Hepatocyte (in vitro differentiated cells): ENCODE data around the gene DGCR6L. TPM values are rescaled to one million over a fixed set of nuclear protein-coding genes. Genes with fewer than 3 reads are reported as not detected.
"Not testable (repeated sequence)": the region's sequence is repeated elsewhere in the genome, so short reads cannot be mapped to it uniquely, and the experiment has no call there.

ENCODE experiments used
- DNase-seq: peaks from one replicate; pipeline ENCODE4 v3.0.0-alpha.2; 2016; ENCODE audit warnings: low spot score
- H2AFZ ChIP-seq: fragments of 200-600 bp; sonication (generic); 2 replicates; pipeline ENCODE4 v1.6.0; 2016; ENCODE audit warnings: antibody characterized with exemption, mild to moderate bottlenecking
- H3K27ac ChIP-seq: fragments of 200-600 bp; sonication (generic); 2 replicates; pipeline ENCODE4 v1.5.1; 2016; ENCODE audit warnings: mild to moderate bottlenecking
- H3K27me3 ChIP-seq: fragments of 200-600 bp; sonication (generic); 2 replicates; pipeline ENCODE4 v1.6.1; 2016
- H3K36me3 ChIP-seq: fragments of 200-600 bp; sonication (generic); replicated peaks from 2 replicates; pipeline ENCODE4 v1.5.1; 2016; ENCODE audit warnings: low read depth; ENCODE audit not compliant: insufficient read depth
- H3K4me1 ChIP-seq: fragments of 200-600 bp; sonication (generic); 2 replicates; pipeline ENCODE4 v1.5.1; 2016; ENCODE audit warnings: mild to moderate bottlenecking, moderate library complexity; ENCODE audit not compliant: insufficient read depth
- H3K4me2 ChIP-seq: fragments of 200-600 bp; sonication (generic); 2 replicates; pipeline ENCODE4 v1.6.0; 2016
- H3K4me3 ChIP-seq: fragments of 200-600 bp; sonication (generic); 2 replicates; pipeline ENCODE4 v1.5.1; 2016; ENCODE audit warnings: mild to moderate bottlenecking
- H3K79me2 ChIP-seq: fragments of 200-600 bp; sonication (generic); 2 replicates; pipeline ENCODE4 v1.6.0; 2017; ENCODE audit warnings: mild to moderate bottlenecking
- H3K9me2 ChIP-seq: fragments of 200-600 bp; sonication (generic); replicated peaks from 2 replicates; pipeline ENCODE4 v1.6.0; 2017; ENCODE audit warnings: mild to moderate bottlenecking; ENCODE audit not compliant: insufficient read depth
- H3K9me3 ChIP-seq: fragments of 200-600 bp; sonication (generic); 2 replicates; pipeline ENCODE4 v1.5.1; 2016; ENCODE audit warnings: low read depth, mild to moderate bottlenecking
- H4K20me1 ChIP-seq: fragments of 200-600 bp; sonication (generic); 2 replicates; pipeline ENCODE4 v1.6.0; 2016; ENCODE audit warnings: mild to moderate bottlenecking; ENCODE audit not compliant: insufficient read depth, poor library complexity, severe bottlenecking
- CTCF ChIP-seq: fragments of 200-600 bp; sonication (generic); IDR thresholded peaks from 2 replicates; pipeline ENCODE4 v1.5.1; 2016; ENCODE audit warnings: antibody characterized with exemption, mild to moderate bottlenecking; ENCODE audit not compliant: poor library complexity
- EZH2 ChIP-seq: fragments of 200-600 bp; sonication (generic); IDR thresholded peaks from 2 replicates; pipeline ENCODE4 v1.6.1; 2016; ENCODE audit warnings: antibody characterized with exemption, mild to moderate bottlenecking, borderline replicate concordance
- EZH2phosphoT487 ChIP-seq: fragments of 200-600 bp; sonication (generic); IDR thresholded peaks from one replicate; pipeline ENCODE4 v1.6.1; 2018; ENCODE audit warnings: antibody characterized with exemption, mild to moderate bottlenecking, low read depth, moderate library complexity; ENCODE audit not compliant: unreplicated experiment, severe bottlenecking
- WGBS: methylation state at CpG from one replicate; pipeline ENCODE4 v1.1.6; 2016; ENCODE audit warnings: low lambda C conversion rate; ENCODE audit errors: missing lambda C conversion rate; 5-methylcytosine and 5-hydroxymethylcytosine counted together
- polyA plus RNA-seq: library from polyadenylated mRNA; unstranded; fragments of >200 nt; fragmentation: Nextera tagmentation; extraction: Ambion mirVana; gene quantifications from 2 replicates; pipeline ENCODE4 v1.2.1, GENCODE V29; 2016
- total RNA-seq: library from RNA; depleted of rRNA; stranded (reverse); fragments of >200 nt; gene quantifications from 2 replicates; pipeline ENCODE4 v1.2.3, GENCODE V29; 2014

The DGCR6L gene
- total and polyA plus RNA-seq, 2 experiments from 2014 or later = 49.8 to 93.4 TPM

- H3K9me3 ChIP-seq = no peaks in the 10 kb centered on the region
- H4K20me1 ChIP-seq = no peaks in the 10 kb centered on the region
- H3K4me1 ChIP-seq = peaks cover 3% of the 10 kb centered on the region
- DNase-seq = no peak
- H3K27me3 ChIP-seq = no peaks in the 10 kb centered on the region
- H3K4me2 ChIP-seq = no peak overlapping the region
- no peaks in the 10 kb centered on the region for H3K9me2 ChIP-seq
- WGBS = 87% methylated on average over 7 of the region's 7 CpGs
- no peak overlapping the region for H2AFZ ChIP-seq
- no peak overlapping the region for H3K4me3 ChIP-seq
- H3K27ac ChIP-seq = no peak overlapping the region
- no peaks in the 10 kb centered on the region for H3K79me2 ChIP-seq
- no peak for TF ChIP-seq EZH2phosphoT487
- no peak for TF ChIP-seq EZH2
- TF ChIP-seq CTCF = no peak
- no peaks in the 10 kb centered on the region for H3K36me3 ChIP-seq
Measured at GRCh38 chr22:20276468-20276867, 43.4 kb downstream of the DGCR6L start.

GRCh38 chr22:20275836-20276235 is 44.0 kb downstream of the DGCR6L start:
- H3K4me3 ChIP-seq = no peak overlapping the region
- H3K36me3 ChIP-seq = no peaks in the 10 kb centered on the region
- H3K27ac ChIP-seq = no peak overlapping the region
- H3K79me2 ChIP-seq = no peaks in the 10 kb centered on the region
- no peak for DNase-seq
- H3K4me2 ChIP-seq = no peak overlapping the region
- no peaks in the 10 kb centered on the region for H3K9me3 ChIP-seq
- H3K27me3 ChIP-seq = no peaks in the 10 kb centered on the region
- H2AFZ ChIP-seq = no peak overlapping the region
- H3K4me1 ChIP-seq = peaks cover 3% of the 10 kb centered on the region
- WGBS = 95% methylated on average over 13 of the region's 13 CpGs
- H4K20me1 ChIP-seq = no peaks in the 10 kb centered on the region
- TF ChIP-seq EZH2phosphoT487 = no peak
- H3K9me2 ChIP-seq = no peaks in the 10 kb centered on the region

- not testable (repeated sequence) for H3K27me3 ChIP-seq, H3K9me3 ChIP-seq, H3K9me2 ChIP-seq, H3K4me1 ChIP-seq, H3K36me3 ChIP-seq, H3K4me2 ChIP-seq, DNase-seq, H3K79me2 ChIP-seq, H3K27ac ChIP-seq, H3K4me3 ChIP-seq, H4K20me1 ChIP-seq, H2AFZ ChIP-seq
- WGBS = 64% methylated on average over 7 of the region's 7 CpGs
Measured at GRCh38 chr22:20275325-20275724, 44.5 kb downstream of the DGCR6L start.

GRCh38 chr22:20274374-20274773 is 45.5 kb downstream of the DGCR6L start:
- WGBS = 98% methylated on average over 9 of the region's 10 CpGs
- DNase-seq = not testable (repeated sequence)

GRCh38 chr22:20273758-20274181 is 46.1 kb downstream of the DGCR6L start:
- 64% methylated on average over 5 of the region's 12 CpGs for WGBS

More at GRCh38 chr22:20274374-20274773, 45.5 kb downstream of the DGCR6L start:
- not testable (repeated sequence) for H3K4me3 ChIP-seq, H3K9me3 ChIP-seq, H3K27ac ChIP-seq, H3K27me3 ChIP-seq, H3K79me2 ChIP-seq, H3K9me2 ChIP-seq, H3K4me2 ChIP-seq, H3K4me1 ChIP-seq, H3K36me3 ChIP-seq, H4K20me1 ChIP-seq, H2AFZ ChIP-seq

More at GRCh38 chr22:20273758-20274181, 46.1 kb downstream of the DGCR6L start:
- Histone ChIP-seq H3K4me3 (no peak overlapping the region), H3K27me3 (no peaks in the 10 kb centered on the region), H4K20me1 (no peaks in the 10 kb centered on the region), H3K27ac (no peak overlapping the region), H3K79me2 (no peaks in the 10 kb centered on the region), H3K36me3 (no peaks in the 10 kb centered on the region), H3K4me2 (no peak overlapping the region), H2AFZ (no peak overlapping the region), H3K9me2 (no peaks in the 10 kb centered on the region), H3K4me1 (peaks cover 3% of the 10 kb centered on the region), H3K9me3 (no peaks in the 10 kb centered on the region)
- TF ChIP-seq CTCF = no peak
- no peak for TF ChIP-seq EZH2
- no peak for TF ChIP-seq EZH2phosphoT487
- DNase-seq = no peak
